OCI-M2 (cell line): ENCODE results near the gene CDC7.
"Not testable (repeated sequence)": the region's sequence is repeated elsewhere in the genome, so short reads cannot be mapped to it uniquely, and the experiment has no call there.

Experiments
- DNase-seq: peaks from one replicate; lab custom pipeline; 2025; ENCODE audit not compliant: unreplicated experiment; lab: John Stamatoyannopoulos, UW

The CDC7 gene

DNA sequence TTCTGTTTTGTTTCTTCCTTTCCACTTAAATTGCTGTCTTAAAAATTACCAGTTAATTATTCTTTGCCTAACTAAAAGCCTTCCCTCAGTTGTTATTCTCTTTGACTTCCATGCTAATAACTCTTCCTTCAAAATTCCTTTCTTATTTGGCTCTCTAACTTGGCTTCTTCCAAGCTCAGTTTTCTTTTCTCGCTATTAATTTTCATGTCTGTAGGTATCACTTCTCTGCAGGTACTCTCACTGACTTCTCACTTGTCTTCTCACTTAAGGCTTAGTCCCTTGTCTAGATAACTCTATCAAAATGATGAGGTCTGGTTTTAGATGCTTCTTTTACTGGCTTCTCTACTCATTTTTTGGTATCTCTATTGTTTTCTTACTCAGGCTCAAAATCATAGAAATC is 10.1 kb downstream of the CDC7 start:
- DNase-seq: no peak

- no peak for DNase-seq
These were observed 10.7 kb downstream of the CDC7 start for GRCh38 chr1:91511386-91511785.

- no peak for DNase-seq
These were observed 12.5 kb downstream of the CDC7 start for GRCh38 chr1:91513160-91513559.

GRCh38 chr1:91513706-91514105 is 13.1 kb downstream of the CDC7 start:
- no peak for DNase-seq

DNA sequence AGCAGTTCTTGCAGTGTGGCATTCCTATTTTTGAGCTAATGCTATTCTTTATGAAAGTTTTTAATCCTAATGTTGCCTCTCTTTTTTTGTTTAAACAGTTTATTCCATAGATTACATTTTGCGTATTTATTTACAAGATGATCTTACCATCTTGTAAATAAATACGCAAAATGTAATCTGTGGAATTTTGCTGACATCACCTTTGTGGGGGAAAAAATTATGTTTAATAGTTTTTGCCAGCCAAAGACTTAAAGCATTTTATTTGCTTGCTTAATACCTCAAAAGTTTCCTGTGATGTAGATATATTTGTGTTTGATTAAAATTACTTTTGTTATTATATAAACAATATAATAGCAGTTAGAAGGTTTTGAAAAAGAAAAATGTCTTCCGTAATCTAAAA is 15.3 kb downstream of the CDC7 start:
- no peak for DNase-seq

DNA sequence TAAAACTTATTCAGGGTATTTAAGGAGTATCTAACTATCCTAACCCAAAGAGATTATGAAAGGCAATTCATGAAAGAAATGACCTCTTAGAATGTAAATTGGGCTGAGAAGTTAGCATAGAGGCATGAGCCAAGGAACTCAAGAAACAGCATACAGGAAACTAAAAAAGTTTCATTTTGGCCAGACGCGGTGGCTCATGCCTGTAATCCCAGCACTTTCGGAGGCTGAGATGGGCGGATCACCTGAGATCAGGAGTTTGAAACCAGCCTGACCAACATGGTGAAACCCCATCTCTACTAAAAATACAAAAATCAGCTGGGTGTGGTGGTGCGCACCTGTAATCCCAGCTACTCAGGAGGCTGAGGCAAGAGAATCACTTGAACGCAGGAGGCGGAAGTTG is 16.0 kb downstream of the CDC7 start:
- not testable (repeated sequence) for DNase-seq

DNA sequence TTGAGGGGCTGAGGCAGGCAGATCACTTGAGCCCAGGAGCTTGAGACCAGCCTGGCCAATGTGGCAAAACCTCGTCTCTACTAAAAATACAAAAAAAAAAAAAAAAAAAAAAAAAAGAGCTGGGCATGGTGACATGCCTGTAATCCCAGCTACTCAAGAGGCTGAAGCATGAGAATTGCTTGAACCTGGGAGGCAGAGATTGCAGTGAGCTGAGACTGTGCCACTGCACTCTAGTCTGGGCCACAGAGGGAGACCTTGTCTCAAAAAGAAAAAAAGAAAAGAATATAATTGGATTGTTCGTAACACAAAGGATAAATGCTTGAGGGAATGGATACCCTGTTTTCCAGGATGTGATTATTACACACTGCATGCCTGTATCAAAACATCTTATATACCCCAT is 18.5 kb downstream of the CDC7 start:
- DNase-seq: not testable (repeated sequence)

- no peak for DNase-seq
These were observed 20.4 kb downstream of the CDC7 start for GRCh38 chr1:91520942-91521507.

- no peak for DNase-seq
These were observed 22.8 kb downstream of the CDC7 start for GRCh38 chr1:91523482-91523881.

GRCh38 chr1:91526496-91526895 is 25.8 kb downstream of the CDC7 start:
- DNase-seq: no peak

DNA sequence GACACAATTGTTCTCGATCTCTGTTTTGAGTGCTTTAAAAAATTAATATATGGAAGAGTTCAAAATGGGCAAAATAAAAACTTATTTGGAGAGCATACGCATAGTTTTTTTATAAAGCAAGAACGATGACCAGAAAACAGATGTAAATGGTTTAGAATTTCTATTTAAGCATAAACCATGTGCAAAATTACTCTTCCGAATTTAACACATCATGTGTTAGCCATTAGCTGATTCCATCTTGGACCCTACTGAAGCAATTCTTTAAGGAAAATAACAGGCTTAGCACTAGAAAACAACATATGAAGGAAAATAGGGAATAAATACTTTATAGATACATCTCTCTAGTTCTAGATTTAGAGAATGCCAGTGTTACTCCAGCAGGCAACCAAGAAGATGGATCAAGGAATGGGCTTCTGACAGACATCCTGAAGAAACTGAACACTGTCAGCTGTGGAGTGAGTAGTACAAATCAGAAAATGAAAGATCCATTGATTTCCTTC is 26.7 kb downstream of the CDC7 start:
- DNase-seq: no peak

DNA sequence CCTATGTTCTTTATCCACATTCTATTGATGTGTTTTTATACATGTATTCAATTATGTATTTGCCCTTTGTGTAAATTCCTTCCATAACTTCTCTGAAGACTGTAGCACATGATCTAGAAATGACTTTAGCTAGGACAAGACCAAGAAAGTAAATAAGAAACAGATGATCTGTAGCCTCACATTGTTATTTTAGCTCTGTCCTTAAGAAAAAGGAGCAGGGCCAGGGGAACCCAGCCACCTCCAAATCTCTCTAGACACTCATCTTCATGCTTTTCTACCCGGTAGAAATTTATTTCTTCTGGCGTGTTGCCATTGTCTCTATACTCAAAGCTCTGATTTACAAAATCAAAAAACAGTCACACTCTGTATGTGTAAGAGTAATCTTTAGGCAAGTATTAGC is 27.1 kb downstream of the CDC7 start:
- no peak for DNase-seq

DNA sequence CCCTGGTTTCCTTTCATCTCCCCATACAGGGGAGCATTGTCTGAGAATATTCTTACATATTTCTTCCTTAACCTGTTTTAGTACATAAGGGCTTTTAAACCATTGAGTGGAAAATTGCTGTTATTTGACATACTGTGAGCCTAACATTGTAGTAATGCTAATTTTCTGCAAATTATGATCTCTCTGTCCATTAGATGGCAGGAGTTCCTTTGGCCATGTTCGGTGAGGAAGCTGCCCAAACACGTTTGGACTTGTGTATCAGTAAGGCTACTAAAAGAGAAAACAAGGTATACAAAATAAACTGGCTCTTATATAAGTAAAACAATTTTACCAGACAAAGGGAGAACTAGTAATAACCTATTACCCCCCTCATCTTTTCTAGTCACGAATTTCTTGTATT is 29.2 kb downstream of the CDC7 start:
- DNase-seq: no peak

- no peak for DNase-seq
These were observed 32.8 kb downstream of the CDC7 start for GRCh38 chr1:91533361-91534024.

DNA sequence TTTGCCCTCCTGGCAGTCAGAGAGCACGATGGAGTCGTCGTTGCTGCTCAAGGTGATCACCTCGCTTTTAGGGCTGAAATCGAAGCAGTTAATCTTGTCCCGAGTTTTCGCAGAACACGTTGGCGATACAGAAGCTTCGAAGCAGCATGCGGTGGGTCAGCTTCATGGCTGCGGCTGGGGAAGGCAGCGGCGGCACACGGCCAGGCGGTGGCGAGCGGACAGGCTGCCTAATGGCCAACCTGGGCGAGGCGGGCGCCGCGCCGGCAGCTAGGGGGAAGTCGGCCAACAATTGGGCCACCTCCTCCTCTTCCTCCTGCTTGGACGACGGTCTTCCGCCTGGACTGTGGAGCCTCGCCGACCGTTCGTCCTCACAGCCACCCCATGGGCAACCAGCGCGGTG is 34.8 kb downstream of the CDC7 start:
- DNase-seq: no peak

- no peak for DNase-seq
These were observed 36.8 kb downstream of the CDC7 start for GRCh38 chr1:91537281-91537986.

DNA sequence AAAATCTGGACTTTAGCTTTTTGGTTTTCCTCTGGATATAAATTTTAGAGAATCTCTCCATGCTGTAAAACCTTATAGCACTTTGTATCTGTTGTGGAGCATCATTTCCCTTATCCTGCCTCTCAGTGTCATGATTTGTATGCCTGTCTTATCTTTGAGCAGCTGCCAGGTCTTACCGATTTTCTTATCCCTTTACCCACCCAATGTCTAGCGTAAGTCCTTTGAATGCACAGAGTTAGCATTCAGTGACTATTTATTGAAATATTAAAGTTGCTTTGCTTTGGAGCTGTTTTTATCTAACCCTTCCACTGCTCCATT is 37.3 kb downstream of the CDC7 start:
- no peak for DNase-seq

GRCh38 chr1:91540910-91541309 is 40.3 kb downstream of the CDC7 start:
- DNase-seq: no peak

DNA sequence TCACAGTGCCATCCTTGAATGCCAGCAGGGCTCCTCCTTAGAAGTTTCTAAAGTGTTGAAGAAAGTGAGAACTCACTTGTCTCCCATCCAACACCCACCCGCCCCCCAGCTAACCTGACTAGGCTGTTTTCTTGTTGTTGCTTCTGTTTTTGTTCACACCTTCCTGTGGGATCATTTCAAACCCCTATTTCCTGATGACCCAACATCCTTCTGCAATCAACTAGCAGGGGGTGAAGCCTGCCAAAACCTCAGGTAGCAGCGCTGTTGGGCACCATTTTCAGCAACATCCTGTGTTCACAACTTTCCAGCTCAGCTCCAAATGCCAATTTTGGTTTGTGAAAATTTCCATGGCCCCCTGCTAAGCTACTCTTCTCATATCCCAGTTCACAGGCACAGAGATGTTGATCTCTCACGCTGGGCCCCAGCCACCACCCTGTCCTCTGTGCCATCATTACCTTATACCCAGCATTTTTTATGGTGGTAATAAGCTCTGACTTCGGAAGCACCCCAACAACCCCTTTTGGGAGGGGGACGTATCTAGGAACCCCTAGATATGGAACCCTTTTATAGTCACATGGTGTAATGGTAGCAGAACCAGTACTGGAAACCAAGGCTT is 41.4 kb downstream of the CDC7 start:
- no peak for DNase-seq

DNA sequence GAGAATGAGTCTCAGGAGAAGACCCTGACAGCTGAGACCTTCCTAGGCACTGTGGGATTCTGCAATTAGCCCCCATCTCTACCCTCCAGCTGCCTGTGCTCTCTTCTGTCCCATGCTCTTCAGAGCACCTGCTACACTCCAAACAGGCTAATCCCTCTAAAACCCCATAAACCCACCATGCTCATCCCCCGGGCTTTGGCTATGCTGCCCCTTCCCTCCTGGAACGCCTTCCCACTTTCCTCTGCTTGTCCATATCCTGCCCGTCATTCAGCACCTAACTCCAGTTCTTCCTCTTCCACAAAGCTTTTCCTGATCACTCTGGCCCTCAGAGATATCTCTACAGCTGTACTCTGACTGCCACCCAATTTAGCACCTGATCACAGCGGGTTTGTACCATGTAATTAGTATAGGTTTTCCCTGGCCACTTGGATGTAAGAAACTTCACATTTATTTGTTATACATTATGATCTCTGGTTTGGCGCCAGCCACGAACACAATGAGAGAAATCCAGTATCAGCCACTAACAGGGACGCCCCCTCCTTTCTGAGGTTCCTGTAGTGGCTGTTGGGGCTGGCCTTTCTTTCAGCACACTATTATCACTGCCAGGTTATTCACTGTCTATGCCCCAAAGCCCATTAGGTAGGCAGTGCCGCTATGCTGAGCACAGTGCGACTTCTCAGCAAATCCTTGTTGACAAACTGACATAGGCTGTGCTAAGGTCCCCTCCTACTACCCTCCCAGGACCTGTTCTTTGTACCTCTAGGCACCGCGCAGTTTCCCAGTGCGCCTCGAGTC is 45.1 kb downstream of the CDC7 start:
- DNase-seq: no peak

DNA sequence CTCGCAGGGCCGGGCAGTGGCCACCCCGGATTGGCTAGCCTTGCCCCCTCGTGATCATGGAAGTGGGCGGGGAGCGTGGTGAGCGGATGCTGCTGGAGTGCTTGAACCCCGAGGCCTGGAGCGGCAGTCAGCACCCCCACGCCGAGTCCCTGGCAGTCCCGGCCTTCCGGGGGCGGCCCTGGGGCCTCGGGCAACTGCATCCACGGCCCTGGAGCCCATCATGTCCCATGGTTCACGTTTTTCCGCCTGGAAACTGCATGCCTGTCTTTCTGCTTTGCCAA is 45.6 kb downstream of the CDC7 start:
- no peak for DNase-seq

DNA sequence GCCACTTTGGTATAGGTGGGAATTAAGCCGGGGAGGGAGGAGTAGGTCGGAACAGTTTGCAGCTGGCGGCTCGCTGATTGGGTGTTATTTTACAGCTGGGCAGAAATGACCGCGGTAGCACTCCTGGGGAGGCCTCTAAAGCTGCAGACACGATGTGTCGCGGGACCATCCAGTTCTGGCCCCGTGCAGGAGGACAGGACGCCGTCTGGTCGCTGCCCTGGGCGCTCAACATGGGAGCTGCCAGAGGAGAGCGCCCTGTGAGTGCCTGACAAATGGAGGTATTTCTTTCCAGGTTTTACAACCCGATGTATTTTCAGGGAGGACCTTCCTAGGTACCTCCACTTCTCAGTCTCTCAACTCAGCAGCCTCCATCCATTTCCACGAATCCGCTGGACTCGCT is 46.2 kb downstream of the CDC7 start:
- no peak for DNase-seq
